ENCODE measurements around the gene OR2AT4. TPM values are rescaled to one million over a fixed set of nuclear protein-coding genes. Genes with fewer than 3 reads are reported as not detected.

The OR2AT4 gene
- total and polyA plus RNA-seq, 2 donors from 2014 or later = not detected

GRCh38 chr11:75135021-75135650 lies 38.5 kb upstream of the OR2AT4 start:
- Histone ChIP-seq H3K9me3 (ENCODE audit: control insufficient read depth in 2 of 3, insufficient read depth in 1 of 3, low read length in 3 of 3) (no peaks in the 10 kb centered on the region), H3K4me1 (ENCODE audit: control insufficient read depth in 2 of 3, insufficient read depth in 2 of 3, low read depth in 1 of 3, low read length in 3 of 3) (no peaks in the 10 kb centered on the region), H3K27ac (ENCODE audit: low read depth in 2 of 2, low read length in 2 of 2) (no peak overlapping the region), H3K4me3 (ENCODE audit: low read length in 3 of 3) (no peak overlapping the region), H3K9ac (ENCODE audit: low read length in 3 of 3) (no peak overlapping the region), H3K36me3 (ENCODE audit: control insufficient read depth in 2 of 3, insufficient read depth in 3 of 3, low read length in 3 of 3) (no peaks in the 10 kb centered on the region), H3K27me3 (ENCODE audit: control insufficient read depth, insufficient read depth, low read length) (no peaks in the 10 kb centered on the region)
- intact Hi-C loops (cut with DNase I) = no loop called here
- DNase-seq (no peak), FAIRE-seq (no peak)
- TF ChIP-seq, protein P1, sequence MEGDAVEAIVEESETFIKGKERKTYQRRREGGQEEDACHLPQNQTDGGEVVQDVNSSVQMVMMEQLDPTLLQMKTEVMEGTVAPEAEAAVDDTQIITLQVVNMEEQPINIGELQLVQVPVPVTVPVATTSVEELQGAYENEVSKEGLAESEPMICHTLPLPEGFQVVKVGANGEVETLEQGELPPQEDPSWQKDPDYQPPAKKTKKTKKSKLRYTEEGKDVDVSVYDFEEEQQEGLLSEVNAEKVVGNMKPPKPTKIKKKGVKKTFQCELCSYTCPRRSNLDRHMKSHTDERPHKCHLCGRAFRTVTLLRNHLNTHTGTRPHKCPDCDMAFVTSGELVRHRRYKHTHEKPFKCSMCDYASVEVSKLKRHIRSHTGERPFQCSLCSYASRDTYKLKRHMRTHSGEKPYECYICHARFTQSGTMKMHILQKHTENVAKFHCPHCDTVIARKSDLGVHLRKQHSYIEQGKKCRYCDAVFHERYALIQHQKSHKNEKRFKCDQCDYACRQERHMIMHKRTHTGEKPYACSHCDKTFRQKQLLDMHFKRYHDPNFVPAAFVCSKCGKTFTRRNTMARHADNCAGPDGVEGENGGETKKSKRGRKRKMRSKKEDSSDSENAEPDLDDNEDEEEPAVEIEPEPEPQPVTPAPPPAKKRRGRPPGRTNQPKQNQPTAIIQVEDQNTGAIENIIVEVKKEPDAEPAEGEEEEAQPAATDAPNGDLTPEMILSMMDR (IDR thresholded peaks at IDR 0.05; ENCODE audit: borderline replicate concordance, extremely low read depth, insufficient read depth) = no peak

DNA sequence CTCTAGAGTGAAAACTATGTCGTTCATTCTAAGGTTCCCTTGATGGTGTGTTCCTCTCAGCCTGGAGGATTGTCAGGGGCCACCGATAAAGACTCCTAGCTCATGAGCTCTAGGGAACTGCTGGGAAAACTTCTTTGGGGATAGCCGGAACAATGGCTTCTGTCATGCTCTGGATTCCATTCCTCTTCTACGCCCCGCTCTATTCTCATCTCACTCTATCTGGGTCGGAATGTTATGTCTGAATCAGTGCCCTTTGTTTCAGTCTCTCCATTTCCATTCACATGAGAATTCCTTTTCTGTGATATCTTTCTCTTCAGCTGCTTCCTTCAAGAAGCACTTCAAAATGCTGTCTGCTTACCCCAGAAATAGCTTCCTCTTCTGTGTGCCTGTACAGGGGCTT lies 37.3 kb upstream of the OR2AT4 start:
- H3K9me3 ChIP-seq (ENCODE audit: control insufficient read depth in 2 of 3, insufficient read depth in 1 of 3, low read length in 3 of 3) = no peaks in the 10 kb centered on the region
- H3K36me3 ChIP-seq (ENCODE audit: control insufficient read depth in 2 of 3, insufficient read depth in 3 of 3, low read length in 3 of 3) = no peaks in the 10 kb centered on the region
- H3K27me3 ChIP-seq (ENCODE audit: control insufficient read depth, insufficient read depth, low read length) = no peaks in the 10 kb centered on the region
- TF ChIP-seq, protein P1 (IDR thresholded peaks at IDR 0.05; ENCODE audit: borderline replicate concordance, extremely low read depth, insufficient read depth) = no peak
- intact Hi-C loops (cut with DNase I) = no loop called here
- FAIRE-seq = no peak
- no peak for DNase-seq
- H3K4me3 ChIP-seq (ENCODE audit: low read length in 3 of 3) = no peak overlapping the region
- H3K27ac ChIP-seq (ENCODE audit: low read depth in 2 of 2, low read length in 2 of 2) = no peak overlapping the region
- no peak overlapping the region for H3K9ac ChIP-seq (ENCODE audit: low read length in 3 of 3)
- H3K4me1 ChIP-seq (ENCODE audit: control insufficient read depth in 2 of 3, insufficient read depth in 2 of 3, low read depth in 1 of 3, low read length in 3 of 3) = no peaks in the 10 kb centered on the region

GRCh38 chr11:75132080-75132479 lies 35.4 kb upstream of the OR2AT4 start:
- no peaks in the 10 kb centered on the region for H3K36me3 ChIP-seq (ENCODE audit: control insufficient read depth in 2 of 3, insufficient read depth in 3 of 3, low read length in 3 of 3)
- intact Hi-C loops (cut with DNase I) = no loop called here
- H3K27ac ChIP-seq (ENCODE audit: low read depth in 2 of 2, low read length in 2 of 2) = no peak overlapping the region
- TF ChIP-seq, protein P1 (IDR thresholded peaks at IDR 0.05; ENCODE audit: borderline replicate concordance, extremely low read depth, insufficient read depth) = no peak
- H3K9ac ChIP-seq (ENCODE audit: low read length in 3 of 3) = no peak overlapping the region
- FAIRE-seq (no peak), DNase-seq (no peak)
- H3K27me3 ChIP-seq (ENCODE audit: control insufficient read depth, insufficient read depth, low read length) = no peaks in the 10 kb centered on the region
- H3K9me3 ChIP-seq (ENCODE audit: control insufficient read depth in 2 of 3, insufficient read depth in 1 of 3, low read length in 3 of 3) = no peaks in the 10 kb centered on the region
- H3K4me3 ChIP-seq (ENCODE audit: low read length in 3 of 3) = no peak overlapping the region
- no peaks in the 10 kb centered on the region for H3K4me1 ChIP-seq (ENCODE audit: control insufficient read depth in 2 of 3, insufficient read depth in 2 of 3, low read depth in 1 of 3, low read length in 3 of 3)

DNA sequence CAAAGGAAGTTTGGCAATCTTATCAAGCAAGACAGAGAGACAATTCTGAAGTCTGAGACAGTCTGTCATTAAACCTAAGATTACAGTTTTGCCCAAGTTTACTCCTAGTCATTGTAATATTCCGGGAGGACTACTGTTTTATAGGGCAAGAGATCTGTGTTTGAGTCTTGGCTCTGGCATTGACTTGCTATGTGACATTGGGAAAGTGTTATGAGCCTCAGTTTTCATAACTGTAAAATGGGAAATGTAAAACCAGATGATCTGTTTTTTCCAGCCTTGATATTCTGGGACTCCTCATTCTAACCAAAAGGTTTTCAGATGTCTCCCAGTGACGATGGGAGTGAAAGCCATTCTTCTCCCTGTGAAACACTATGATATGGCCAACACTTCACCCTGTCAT lies 29.9 kb upstream of the OR2AT4 start:
- H3K9ac ChIP-seq (ENCODE audit: low read length in 3 of 3) = no peak overlapping the region
- no peak overlapping the region for H3K27ac ChIP-seq (ENCODE audit: low read depth in 2 of 2, low read length in 2 of 2)
- DNase-seq = no peak
- FAIRE-seq = no peak
- no peaks in the 10 kb centered on the region for H3K27me3 ChIP-seq (ENCODE audit: control insufficient read depth, insufficient read depth, low read length)
- no peaks in the 10 kb centered on the region for H3K9me3 ChIP-seq (ENCODE audit: control insufficient read depth in 2 of 3, insufficient read depth in 1 of 3, low read length in 3 of 3)
- TF ChIP-seq, protein P1 (IDR thresholded peaks at IDR 0.05; ENCODE audit: borderline replicate concordance, extremely low read depth, insufficient read depth) = no peak
- H3K4me3 ChIP-seq (ENCODE audit: low read length in 3 of 3) = no peak overlapping the region
- no peaks in the 10 kb centered on the region for H3K36me3 ChIP-seq (ENCODE audit: control insufficient read depth in 2 of 3, insufficient read depth in 3 of 3, low read length in 3 of 3)
- H3K4me1 ChIP-seq (ENCODE audit: control insufficient read depth in 2 of 3, insufficient read depth in 2 of 3, low read depth in 1 of 3, low read length in 3 of 3) = no peaks in the 10 kb centered on the region
- intact Hi-C loops (cut with DNase I) = no loop called here

Measured in kidney (tissue), 14 donors.